ENCODE results near the gene CANT1. TPM values are rescaled to one million over a fixed set of nuclear protein-coding genes. Genes with fewer than 3 reads are reported as not detected.

CANT1 gene
- total RNA-seq, 2 donors from 2014 or later: 57.5 to 61.8 TPM

- Mint-ChIP-seq H3K4me3 (no peak overlapping the region), H3K27me3 (ENCODE audit: insufficient read depth) (no peaks in the 10 kb centered on the region), H3K4me1 (peaks cover 11% of the 10 kb centered on the region), H3K9me3 (peaks cover 19% of the 10 kb centered on the region), H3K36me3 (ENCODE audit: low read depth) (no peaks in the 10 kb centered on the region), H3K27ac (no peak overlapping the region)
- H3K4me1 ChIP-seq (ENCODE audit: control insufficient read depth, insufficient read depth, low read length): no peaks in the 10 kb centered on the region
- no peak for DNase-seq
- H3K4me3 ChIP-seq (ENCODE audit: low read length): no peak overlapping the region
- WGBS, 2 experiments (ENCODE audit: insufficient coverage in 1 of 2, insufficient read length in 1 of 2): 88 to 90% methylated on average over 2 of the region's 2 CpGs
- H3K9me3 ChIP-seq (ENCODE audit: control insufficient read depth, low read length): peaks cover 21% of the 10 kb centered on the region
- no peak overlapping the region for H3K27ac ChIP-seq (ENCODE audit: low read depth, low read length)
- no peak overlapping the region for H3K9ac ChIP-seq (ENCODE audit: extremely low read depth, low read length, poor library complexity, severe bottlenecking)
- H3K36me3 ChIP-seq (ENCODE audit: control insufficient read depth, insufficient read depth, low read length): no peaks in the 10 kb centered on the region
- no peaks in the 10 kb centered on the region for H3K27me3 ChIP-seq (ENCODE audit: control insufficient read depth, insufficient read depth, low read length, poor library complexity, severe bottlenecking)
- no peak for TF ChIP-seq CTCF (conservative IDR thresholded peaks at IDR 0.05)
These were observed 58.7 kb downstream of the CANT1 start for GRCh38 chr17:78950870-78951269.

- no peaks in the 10 kb centered on the region for H3K4me1 ChIP-seq (ENCODE audit: control insufficient read depth, insufficient read depth, low read length)
- H3K27me3 Mint-ChIP-seq (ENCODE audit: insufficient read depth): no peaks in the 10 kb centered on the region
- no peaks in the 10 kb centered on the region for H3K36me3 Mint-ChIP-seq (ENCODE audit: low read depth)
- H3K4me3 ChIP-seq (ENCODE audit: low read length): no peak overlapping the region
- H3K36me3 ChIP-seq (ENCODE audit: control insufficient read depth, insufficient read depth, low read length): no peaks in the 10 kb centered on the region
- peaks cover 21% of the 10 kb centered on the region for H3K9me3 ChIP-seq (ENCODE audit: control insufficient read depth, low read length)
- no peak overlapping the region for H3K4me3 Mint-ChIP-seq
- no peak overlapping the region for H3K27ac Mint-ChIP-seq
- 78 to 83% methylated on average over 10 to 17 of the region's 18 CpGs for WGBS, 2 experiments (ENCODE audit: insufficient coverage in 1 of 2, insufficient read length in 1 of 2)
- H3K27me3 ChIP-seq (ENCODE audit: control insufficient read depth, insufficient read depth, low read length, poor library complexity, severe bottlenecking): no peaks in the 10 kb centered on the region
- no peak overlapping the region for H3K27ac ChIP-seq (ENCODE audit: low read depth, low read length)
- H3K9me3 Mint-ChIP-seq: peaks cover 19% of the 10 kb centered on the region
- DNase-seq: no peak
- TF ChIP-seq CTCF (conservative IDR thresholded peaks at IDR 0.05): no peak
- peaks cover 10% of the 10 kb centered on the region for H3K4me1 Mint-ChIP-seq
- H3K9ac ChIP-seq (ENCODE audit: extremely low read depth, low read length, poor library complexity, severe bottlenecking): no peak overlapping the region
These were observed 62.1 kb downstream of the CANT1 start for GRCh38 chr17:78947235-78948149.

GRCh38 chr17:78946631-78947030, 62.9 kb downstream of the CANT1 start:
- no peaks in the 10 kb centered on the region for H3K36me3 ChIP-seq (ENCODE audit: control insufficient read depth, insufficient read depth, low read length)
- Mint-ChIP-seq H3K27me3 (ENCODE audit: insufficient read depth) (no peaks in the 10 kb centered on the region), H3K9me3 (peaks cover 19% of the 10 kb centered on the region), H3K36me3 (ENCODE audit: low read depth) (no peaks in the 10 kb centered on the region), H3K4me1 (peaks cover 2% of the 10 kb centered on the region), H3K4me3 (no peak overlapping the region), H3K27ac (no peak overlapping the region)
- no peaks in the 10 kb centered on the region for H3K27me3 ChIP-seq (ENCODE audit: control insufficient read depth, insufficient read depth, low read length, poor library complexity, severe bottlenecking)
- H3K27ac ChIP-seq (ENCODE audit: low read depth, low read length): no peak overlapping the region
- H3K9me3 ChIP-seq (ENCODE audit: control insufficient read depth, low read length): peaks cover 21% of the 10 kb centered on the region
- TF ChIP-seq CTCF (conservative IDR thresholded peaks at IDR 0.05): no peak
- H3K4me3 ChIP-seq (ENCODE audit: low read length): no peak overlapping the region
- H3K9ac ChIP-seq (ENCODE audit: extremely low read depth, low read length, poor library complexity, severe bottlenecking): no peak overlapping the region
- DNase-seq: no peak
- 96 to 97% methylated on average over 4 to 8 of the region's 8 CpGs for WGBS, 2 experiments (ENCODE audit: insufficient coverage in 1 of 2, insufficient read length in 1 of 2)
- no peaks in the 10 kb centered on the region for H3K4me1 ChIP-seq (ENCODE audit: control insufficient read depth, insufficient read depth, low read length)

All from endodermal cell (in vitro differentiated cells).